Cardiac fibroblast (primary cell): ENCODE results near the gene R3HDM2.
"Not testable (repeated sequence)": the region's sequence is repeated elsewhere in the genome, so short reads cannot be mapped to it uniquely, and the experiment has no call there.

Experiments
- DNase-seq, 2 donors: peaks; one replicate each; pipeline versions ENCODE4 v3.0.0 to v3.0.0-alpha.2; 2010; ENCODE audit warnings: low read depth in 2 of 2
- H3K4me3 ChIP-seq, 2 donors: replicated peaks in 1 of 2; 1 replicate in 1 of 2; 2 replicates in 1 of 2; pipeline ENCODE4 v1.5.1; 2011; ENCODE audit warnings: low read depth in 2 of 2, low read length in 2 of 2, mild to moderate bottlenecking in 2 of 2, moderate library complexity in 1 of 2
- CTCF ChIP-seq: IDR thresholded peaks from one replicate; pipeline ENCODE4 v1.5.1; 2011; ENCODE audit warnings: low read depth, mild to moderate bottlenecking, low read length, inconsistent platforms

R3HDM2 gene

GRCh38 chr12:57448669-57449068, 17.8 kb upstream of the R3HDM2 start:
- H3K4me3 ChIP-seq: no peak overlapping the region
- TF ChIP-seq CTCF: no peak
- no peak for DNase-seq

DNA sequence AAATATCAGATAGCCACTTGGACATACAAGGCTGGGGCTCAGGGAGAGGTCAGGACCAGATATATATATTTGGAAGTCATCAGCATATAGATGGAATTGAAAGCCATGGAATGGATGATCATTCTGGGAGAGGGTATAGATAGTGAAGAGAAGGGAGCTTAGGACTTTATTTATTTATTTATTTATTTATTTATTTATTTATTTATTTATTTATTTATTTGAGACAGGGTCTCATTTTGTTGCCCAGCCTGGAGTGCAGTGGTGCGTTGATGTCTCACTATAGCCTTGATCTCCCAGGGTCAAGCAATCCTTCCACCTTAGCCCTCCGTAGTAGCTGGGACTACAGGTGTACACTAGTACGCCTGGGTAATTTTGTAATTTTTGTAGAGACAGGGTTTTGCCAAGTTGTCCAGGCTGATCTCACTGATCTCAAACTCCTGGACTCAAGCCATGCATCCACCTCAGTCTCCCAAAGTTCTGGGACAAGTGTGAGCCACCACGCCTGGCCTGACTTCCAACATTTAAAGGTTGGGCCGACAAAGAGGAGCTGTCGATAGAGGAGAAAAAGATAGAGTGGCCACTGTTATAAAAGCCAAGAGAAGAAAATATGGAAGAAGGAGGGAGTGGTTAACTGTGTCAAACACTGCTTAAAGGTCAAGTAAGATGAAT, 15.6 kb upstream of the R3HDM2 start:
- TF ChIP-seq CTCF: no peak
- no peak for DNase-seq
- no peak overlapping the region for H3K4me3 ChIP-seq

DNA sequence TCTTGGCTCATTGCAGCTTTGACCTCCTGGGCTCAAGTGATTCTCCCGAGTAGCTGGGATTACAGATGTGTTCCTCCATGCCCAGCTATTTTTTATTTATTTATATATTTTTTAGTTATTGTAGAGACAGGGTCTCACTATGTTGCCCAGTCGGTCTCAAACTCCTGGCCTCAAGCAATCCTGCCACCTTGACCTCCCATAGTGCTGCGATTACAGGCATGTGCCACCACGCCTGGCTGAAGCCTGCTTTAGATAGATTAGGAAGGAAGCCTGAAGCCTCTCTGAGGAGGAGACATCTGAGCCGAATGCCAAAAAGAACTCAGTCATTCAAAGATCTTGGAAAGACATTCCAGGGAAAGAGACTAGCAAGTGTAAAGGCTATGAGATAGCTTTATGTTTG, 13.9 kb upstream of the R3HDM2 start:
- DNase-seq: no peak
- TF ChIP-seq CTCF: no peak
- no peak overlapping the region for H3K4me3 ChIP-seq

- not testable (repeated sequence) for DNase-seq, H3K4me3 ChIP-seq
Measured at GRCh38 chr12:57444337-57444736, 13.5 kb upstream of the R3HDM2 start.

- no peak for DNase-seq
- no peak for TF ChIP-seq CTCF
- no peak overlapping the region for H3K4me3 ChIP-seq
Measured at GRCh38 chr12:57441846-57442427, 11.1 kb upstream of the R3HDM2 start.

DNA sequence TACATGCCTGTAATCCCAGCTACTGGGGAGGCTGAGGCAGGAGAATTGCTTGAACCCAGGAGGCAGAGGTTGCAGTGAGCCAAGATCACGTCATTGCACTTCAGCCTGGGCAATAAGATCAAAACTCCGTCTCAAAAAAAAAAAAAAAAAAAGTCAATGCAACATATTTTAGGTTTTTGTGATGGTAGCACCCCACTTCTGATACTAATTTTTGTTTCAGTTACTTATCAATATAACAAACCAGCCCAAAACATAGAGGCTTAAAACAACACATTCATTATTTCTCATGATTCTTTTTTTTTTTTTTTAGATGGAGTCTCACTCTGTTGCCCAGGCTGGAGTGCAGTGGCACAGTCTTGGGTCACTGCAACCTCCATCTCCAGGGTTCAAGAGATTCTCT, 10.6 kb upstream of the R3HDM2 start:
- not testable (repeated sequence) for DNase-seq

GRCh38 chr12:57439762-57440266, 9.0 kb upstream of the R3HDM2 start:
- TF ChIP-seq CTCF: no peak
- no peak for DNase-seq
- no peak overlapping the region for H3K4me3 ChIP-seq

More for the DNA sequence above, 10.6 kb upstream of the R3HDM2 start:
- H3K4me3 ChIP-seq: not testable (repeated sequence)

GRCh38 chr12:57438400-57438799, 7.6 kb upstream of the R3HDM2 start:
- H3K4me3 ChIP-seq: no peak overlapping the region
- TF ChIP-seq CTCF: no peak
- no peak for DNase-seq
